HepG2 (cell line): ENCODE results near the gene NFATC3. TPM values are rescaled to one million over a fixed set of nuclear protein-coding genes. Genes with fewer than 3 reads are reported as not detected.

Experiments
- ATAC-seq: fragments of 200-7000 bp; cut with Tn5 transposase; 3 replicates; pipeline ENCODE4 v1.9.1; 2020; ENCODE audit warnings: mild to moderate bottlenecking, moderate library complexity
- BruUV-seq: library from RNA; stranded (reverse); fragments of 400-500 nt; replicated peaks from 2 replicates; lab custom pipeline; 2021; lab: Mats Ljungman, UMichigan
- CTCF ChIA-PET: fragments of 300-600 bp; formaldehyde crosslinking; extraction: SDS; loops from one replicate; lab custom pipeline; 2021; ENCODE audit warnings: low total read pairs, inconsistent platforms, low intra/inter-chr PET ratio; lab: Yijun Ruan, JAX
- POLR2A ChIA-PET: fragments of 350-600 bp; sonication (Branson Sonifier 250); formaldehyde crosslinking; loops from one replicate; lab custom pipeline; 2020; ENCODE audit warnings: antibody characterized with exemption, inconsistent platforms; lab: Yijun Ruan, JAX
- DNase-seq: peaks from one replicate; pipeline ENCODE4 v3.0.0-alpha.2; 2015; ENCODE audit warnings: low spot score
- FAIRE-seq: peaks from 3 replicates; lab custom pipeline; 2011; peaks lifted over from hg19 to GRCh38; lab: Jason Lieb, UNC
- H2AFZ ChIP-seq: one replicate; pipeline ENCODE4 v1.6.1; 2011; ENCODE audit warnings: low read length, inconsistent platforms
- H3K27ac ChIP-seq: fragments of 300-600 bp; 3 replicates; pipeline ENCODE4 v1.8.0; 2011; ENCODE audit warnings: mixed run types, mild to moderate bottlenecking, mixed read lengths, low read length, inconsistent platforms; ENCODE audit not compliant: insufficient read depth; ENCODE audit errors: extremely low read length
- H3K27me3 ChIP-seq, 2 experiments: fragments of 200-600 bp in 1 of 2; 2 replicates in 1 of 2; 3 replicates in 1 of 2; pipeline versions ENCODE4 v1.6.0 to v1.8.0; 2011; ENCODE audit warnings: low read length in 2 of 2, mild to moderate bottlenecking in 2 of 2, moderate library complexity in 2 of 2, inconsistent platforms in 1 of 2; ENCODE audit not compliant: insufficient read depth in 2 of 2, control insufficient read depth in 1 of 2
- H3K36me3 ChIP-seq, 2 experiments: fragments of 200-600 bp in 1 of 2; replicated peaks in 1 of 2; 2 replicates in 1 of 2; 3 replicates in 1 of 2; pipeline versions ENCODE4 v1.5.1 to v1.8.0; 2011; ENCODE audit warnings: low read length in 2 of 2, inconsistent platforms in 1 of 2; ENCODE audit not compliant: insufficient read depth in 2 of 2, control insufficient read depth in 1 of 2
- H3K4me1 ChIP-seq: 2 replicates; pipeline ENCODE4 v1.5.1; 2012; ENCODE audit warnings: low read length, inconsistent platforms; ENCODE audit not compliant: insufficient read depth
- H3K4me2 ChIP-seq: 2 replicates; pipeline ENCODE4 v1.6.0; 2011; ENCODE audit warnings: low read depth, low read length, inconsistent platforms
- H3K4me3 ChIP-seq, 3 experiments: fragments of 200-600 bp in 1 of 3; sonication (generic), shearing (Covaris generic) in 1 of 3; replicated peaks in 1 of 3; 2 replicates each; pipeline ENCODE4 v1.5.1; 2011 to 2016; ENCODE audit warnings: low read length in 3 of 3, inconsistent platforms in 2 of 3, low read depth in 2 of 3, mild to moderate bottlenecking in 2 of 3, control low read depth in 1 of 3, mixed read lengths in 1 of 3; ENCODE audit not compliant: insufficient read depth in 1 of 3
- H3K79me2 ChIP-seq: one replicate; pipeline ENCODE4 v1.6.1; 2011; ENCODE audit warnings: low read length, inconsistent platforms; ENCODE audit not compliant: insufficient read depth
- H3K9ac ChIP-seq: 2 replicates; pipeline ENCODE4 v1.6.0; 2011; ENCODE audit warnings: mild to moderate bottlenecking, low read depth, low read length, inconsistent platforms; ENCODE audit not compliant: insufficient read depth
- H3K9me3 ChIP-seq: 2 replicates; pipeline ENCODE4 v1.5.1; 2012; ENCODE audit warnings: mild to moderate bottlenecking, low read length
- H4K20me1 ChIP-seq: 2 replicates; pipeline ENCODE4 v1.6.0; 2011; ENCODE audit warnings: inconsistent platforms, mild to moderate bottlenecking, low read length, moderate library complexity; ENCODE audit not compliant: insufficient read depth
- AHR ChIP-seq: IDR thresholded peaks from 2 replicates; pipeline ENCODE4 v1.6.1; 2018; ENCODE audit warnings: missing genetic modification reagents, missing compliant biosample characterization
- FOXO4 ChIP-seq: sonication (generic); formaldehyde crosslinking; conservative IDR thresholded peaks from 2 replicates; pipeline ENCODE4 v1.8.1; 2023; ENCODE audit warnings: missing genetic modification reagents
- GTF2F1 ChIP-seq: fragments of 150-350 bp; IDR thresholded peaks from 2 replicates; pipeline ENCODE4 v1.6.1; 2014; ENCODE audit warnings: low read length
- KDM5A ChIP-seq: fragments of 200-600 bp; sonication (generic); IDR thresholded peaks from 2 replicates; pipeline ENCODE4 v1.7.0; 2018; ENCODE audit warnings: antibody characterized with exemption, mild to moderate bottlenecking, low read length, borderline replicate concordance
- NCOA2 ChIP-seq: sonication (generic); formaldehyde crosslinking; IDR thresholded peaks from 2 replicates; pipeline ENCODE4 v1.8.0; 2022; ENCODE audit warnings: inconsistent platforms
- NR2C2 ChIP-seq: sonication (generic); formaldehyde crosslinking; IDR thresholded peaks from 2 replicates; pipeline ENCODE4 v1.4.0; 2020; ENCODE audit warnings: missing genetic modification reagents, mild to moderate bottlenecking, moderate library complexity, borderline replicate concordance
- PHB2 ChIP-seq: fragments of 450-650 bp; IDR thresholded peaks from 2 replicates; pipeline ENCODE4 v1.6.1; 2018; ENCODE audit not compliant: partially characterized antibody
- RCOR2 ChIP-seq: IDR thresholded peaks from 2 replicates; pipeline ENCODE4 v1.6.1; 2016; ENCODE audit warnings: missing biosample characterization, missing genetic modification reagents
- TARDBP ChIP-seq: sonication (generic); formaldehyde crosslinking; IDR thresholded peaks from 2 replicates; pipeline ENCODE4 v1.8.0; 2022; ENCODE audit warnings: mild to moderate bottlenecking, missing genetic modification reagents
- TFAP4 ChIP-seq: sonication (generic); IDR thresholded peaks from 2 replicates; pipeline ENCODE4 v1.6.1; 2016; ENCODE audit warnings: low read depth, borderline replicate concordance
- ZNF770 ChIP-seq: sonication (generic); formaldehyde crosslinking; IDR thresholded peaks from 2 replicates; pipeline ENCODE4 v1.5.0; 2020; ENCODE audit warnings: mild to moderate bottlenecking, missing genetic modification reagents
- WGBS: methylation state at CpG from one replicate; pipeline ENCODE4 v1.1.6; 2017; ENCODE audit warnings: low lambda C conversion rate; 5-methylcytosine and 5-hydroxymethylcytosine counted together
- in situ Hi-C: cut with HindIII; loops from 2 replicates; pipeline ENCODE4 v1.10.0; 2017; ENCODE audit warnings: low pct_unique_long_range_greater_than_20kb; ENCODE audit not compliant: extremely low pct_ligation_motif_present
- intact Hi-C: fragments of 100-400 bp; cut with micrococcal nuclease; formaldehyde crosslinking; loops from one replicate; pipeline ENCODE4 v1.10.0; 2022; ENCODE audit not compliant: unreplicated experiment
- polyA plus RNA-seq, 8 experiments: library from polyadenylated mRNA; depleted of rRNA in 3 of 8; stranded (reverse) in 7 of 8; unstranded in 1 of 8; fragments of >200 nt; fragmentation: Illumina TruSeq in 4 of 8; extraction: Trizol in 4 of 8; gene quantifications; 2 replicates each; pipeline versions ENCODE4 v1.2.1 to v1.2.3, GENCODE V29; 2011 to 2016; ENCODE audit warnings: low read depth in 4 of 8, missing spikeins in 1 of 8, mixed read lengths in 1 of 8; ENCODE audit not compliant: insufficient read depth in 1 of 8
- total RNA-seq, 5 experiments: library from RNA; depleted of rRNA; stranded (reverse); fragments of >200 nt; fragmentation: Illumina TruSeq; extraction: Trizol; gene quantifications; 2 replicates each; pipeline ENCODE4 v1.2.3, GENCODE V29; 2016; ENCODE audit warnings: low read depth in 1 of 5
- TF ChIP-seq, protein P1 (sequence below): sonication (generic); formaldehyde crosslinking; IDR thresholded peaks from 2 replicates; pipeline ENCODE4 v1.5.0; 2020; ENCODE audit warnings: mild to moderate bottlenecking, missing genetic modification reagents, borderline replicate concordance
- TF ChIP-seq, protein P2 (sequence below): sonication (generic); formaldehyde crosslinking; IDR thresholded peaks from 2 replicates; pipeline ENCODE4 v1.4.0; 2020; ENCODE audit warnings: missing genetic modification reagents

Gene NFATC3
- total and polyA plus RNA-seq, 2 of the 13 experiments (the other 11 are each of a cell fraction or from before 2014, with no cell fraction given) = 52.6 to 62.7 TPM

DNA sequence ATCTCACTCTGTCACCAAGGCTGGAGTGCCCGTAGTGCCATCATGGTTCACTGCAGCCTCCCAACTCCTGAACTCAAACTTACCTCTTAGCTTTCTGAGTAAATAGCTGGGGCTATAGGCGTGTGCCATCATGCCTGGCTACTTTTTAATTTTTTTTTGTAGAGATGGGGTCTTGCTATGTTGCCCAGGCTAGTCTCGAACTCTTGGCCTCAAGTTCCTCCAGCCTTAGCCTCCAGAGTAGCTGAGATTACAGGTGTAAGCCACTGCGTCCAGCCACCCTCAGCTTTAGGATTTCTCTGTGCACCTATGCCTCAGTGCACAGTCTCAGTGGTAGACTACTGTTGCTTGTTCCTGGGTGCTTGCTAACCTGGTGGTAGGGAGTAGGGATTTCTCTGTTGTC lies 184.6 kb downstream of the NFATC3 start (continued):
- TF ChIP-seq, protein P1, sequence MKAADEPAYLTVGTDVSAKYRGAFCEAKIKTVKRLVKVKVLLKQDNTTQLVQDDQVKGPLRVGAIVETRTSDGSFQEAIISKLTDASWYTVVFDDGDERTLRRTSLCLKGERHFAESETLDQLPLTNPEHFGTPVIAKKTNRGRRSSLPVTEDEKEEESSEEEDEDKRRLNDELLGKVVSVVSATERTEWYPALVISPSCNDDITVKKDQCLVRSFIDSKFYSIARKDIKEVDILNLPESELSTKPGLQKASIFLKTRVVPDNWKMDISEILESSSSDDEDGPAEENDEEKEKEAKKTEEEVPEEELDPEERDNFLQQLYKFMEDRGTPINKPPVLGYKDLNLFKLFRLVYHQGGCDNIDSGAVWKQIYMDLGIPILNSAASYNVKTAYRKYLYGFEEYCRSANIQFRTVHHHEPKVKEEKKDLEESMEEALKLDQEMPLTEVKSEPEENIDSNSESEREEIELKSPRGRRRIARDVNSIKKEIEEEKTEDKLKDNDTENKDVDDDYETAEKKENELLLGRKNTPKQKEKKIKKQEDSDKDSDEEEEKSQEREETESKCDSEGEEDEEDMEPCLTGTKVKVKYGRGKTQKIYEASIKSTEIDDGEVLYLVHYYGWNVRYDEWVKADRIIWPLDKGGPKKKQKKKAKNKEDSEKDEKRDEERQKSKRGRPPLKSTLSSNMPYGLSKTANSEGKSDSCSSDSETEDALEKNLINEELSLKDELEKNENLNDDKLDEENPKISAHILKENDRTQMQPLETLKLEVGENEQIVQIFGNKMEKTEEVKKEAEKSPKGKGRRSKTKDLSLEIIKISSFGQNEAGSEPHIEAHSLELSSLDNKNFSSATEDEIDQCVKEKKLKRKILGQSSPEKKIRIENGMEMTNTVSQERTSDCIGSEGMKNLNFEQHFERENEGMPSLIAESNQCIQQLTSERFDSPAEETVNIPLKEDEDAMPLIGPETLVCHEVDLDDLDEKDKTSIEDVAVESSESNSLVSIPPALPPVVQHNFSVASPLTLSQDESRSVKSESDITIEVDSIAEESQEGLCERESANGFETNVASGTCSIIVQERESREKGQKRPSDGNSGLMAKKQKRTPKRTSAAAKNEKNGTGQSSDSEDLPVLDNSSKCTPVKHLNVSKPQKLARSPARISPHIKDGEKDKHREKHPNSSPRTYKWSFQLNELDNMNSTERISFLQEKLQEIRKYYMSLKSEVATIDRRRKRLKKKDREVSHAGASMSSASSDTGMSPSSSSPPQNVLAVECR (CRISPR knock-in tag) = 0 out of 2 replicates have a peak, but pooled peaks have one; percentile 7
- no peak for TF ChIP-seq TARDBP (CRISPR knock-in tag)
- peak; percentile 55; the same call in 1 of the 2 replicates for TF ChIP-seq ZNF770 (CRISPR knock-in tag)
- no peak for TF ChIP-seq NR2C2 (CRISPR knock-in tag)

GRCh38 chr16:68270353-68270752 lies 185.2 kb downstream of the NFATC3 start:
- WGBS = 0% methylated on average over 1 of the region's 1 CpG
- no peaks in the 10 kb centered on the region; a peak in 1 of 5 replicates for H3K27me3 ChIP-seq
- H3K4me3 ChIP-seq = no peak overlapping the region
- ChIA-PET CTCF (interaction anchor here (1.2 kb wide), 1 partner anchor 9 kb away, joined by 3 read pairs; no protein-coding TSS in a partner anchor), POLR2A (interaction anchor here (1.6 kb wide), 1 partner anchor 40 kb away, joined by 7 read pairs; the partner anchor contains the start of genes PRMT7 and SLC7A6OS)
- peaks cover 88% of the 10 kb centered on the region for H3K79me2 ChIP-seq
- BruUV-seq = no TSS peak
- peaks cover 31% of the 10 kb centered on the region for H4K20me1 ChIP-seq
- in situ Hi-C loops = no loop called here
- no peaks in the 10 kb centered on the region for H3K9me3 ChIP-seq
- peaks cover 19 to 36% of the 10 kb centered on the region in 2 experiments for H3K36me3 ChIP-seq
- peaks cover 89% of the 10 kb centered on the region for H3K4me1 ChIP-seq
- H3K9ac ChIP-seq = peak overlapping the region; percentile 50; the same call in 1 of the 2 replicates
- H3K27ac ChIP-seq = peak overlapping the region; percentile 78
- ATAC-seq = no peak
- DNase-seq = no peak
- intact Hi-C loops = no loop called here
- no peak overlapping the region for H3K4me2 ChIP-seq
- H2AFZ ChIP-seq = no peak overlapping the region
- no peak for FAIRE-seq
- TF ChIP-seq KDM5A (no peak), PHB2 (no peak), GTF2F1 (no peak), TFAP4 (no peak), AHR (no peak), RCOR2 (CRISPR knock-in tag) (no peak), FOXO4 (no peak), NCOA2 (CRISPR knock-in tag) (no peak)
- TF ChIP-seq, protein P2, sequence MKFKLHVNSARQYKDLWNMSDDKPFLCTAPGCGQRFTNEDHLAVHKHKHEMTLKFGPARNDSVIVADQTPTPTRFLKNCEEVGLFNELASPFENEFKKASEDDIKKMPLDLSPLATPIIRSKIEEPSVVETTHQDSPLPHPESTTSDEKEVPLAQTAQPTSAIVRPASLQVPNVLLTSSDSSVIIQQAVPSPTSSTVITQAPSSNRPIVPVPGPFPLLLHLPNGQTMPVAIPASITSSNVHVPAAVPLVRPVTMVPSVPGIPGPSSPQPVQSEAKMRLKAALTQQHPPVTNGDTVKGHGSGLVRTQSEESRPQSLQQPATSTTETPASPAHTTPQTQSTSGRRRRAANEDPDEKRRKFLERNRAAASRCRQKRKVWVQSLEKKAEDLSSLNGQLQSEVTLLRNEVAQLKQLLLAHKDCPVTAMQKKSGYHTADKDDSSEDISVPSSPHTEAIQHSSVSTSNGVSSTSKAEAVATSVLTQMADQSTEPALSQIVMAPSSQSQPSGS = no peak
